Activated B cell treated with CpG ODN at 0.5 μM for 24 hours (primary cell): Measurements from ENCODE around the gene SLC30A3. TPM values are rescaled to one million over a fixed set of nuclear protein-coding genes. Genes with fewer than 3 reads are reported as not detected.
"Not testable (repeated sequence)": the region's sequence is repeated elsewhere in the genome, so short reads cannot be mapped to it uniquely, and the experiment has no call there.

Experiments
- ATAC-seq: fragments of 200-7000 bp; cut with Tn5 transposase; one replicate; pipeline ENCODE4 v1.10.0; 2021; ENCODE audit warnings: low read depth, mild to moderate bottlenecking, moderate library complexity
- CTCF ChIA-PET: fragments of 350-600 bp; sonication (Branson Sonifier 250); formaldehyde crosslinking; loops from one replicate; lab custom pipeline; 2021; ENCODE audit warnings: antibody characterized with exemption; lab: Charles Lee
- POLR2A ChIA-PET: fragments of 350-600 bp; sonication (Branson Sonifier 250); formaldehyde crosslinking; loops from one replicate; lab custom pipeline; 2021; ENCODE audit warnings: antibody characterized with exemption; lab: Charles Lee
- DNase-seq: peaks from one replicate; pipeline ENCODE4 v3.0.0; 2022
- H3K27ac Mint-ChIP-seq: one replicate; pipeline ENCODE4 v1.8.0; 2020; ENCODE audit warnings: mixed read lengths
- H3K27me3 Mint-ChIP-seq: one replicate; pipeline ENCODE4 v1.8.0; 2021; ENCODE audit warnings: mixed read lengths
- H3K36me3 Mint-ChIP-seq: one replicate; pipeline ENCODE4 v1.8.0; 2021; ENCODE audit warnings: low read depth, mixed read lengths
- H3K4me1 Mint-ChIP-seq: one replicate; pipeline ENCODE4 v1.8.0; 2021; ENCODE audit warnings: mixed read lengths
- H3K4me3 Mint-ChIP-seq: one replicate; pipeline ENCODE4 v1.8.0; 2020; ENCODE audit warnings: mild to moderate bottlenecking, mixed read lengths
- H3K9me3 Mint-ChIP-seq: one replicate; pipeline ENCODE4 v1.8.0; 2020; ENCODE audit warnings: mixed read lengths
- CTCF ChIP-seq: fragments of 200-600 bp; IDR thresholded peaks from one replicate; pipeline ENCODE4 v1.8.0; 2022; ENCODE audit warnings: antibody characterized with exemption, mild to moderate bottlenecking
- intact Hi-C: fragments of 100-400 bp; cut with micrococcal nuclease; formaldehyde crosslinking; loops from one replicate; pipeline ENCODE4 v1.15.1; 2024
- total RNA-seq: library from RNA; stranded (reverse); gene quantifications from 2 replicates; pipeline ENCODE4 v1.2.3, GENCODE V29; 2022

The SLC30A3 gene
- total RNA-seq, 1 donor from 2014 or later = 0.27 TPM

GRCh38 chr2:27271631-27272340 is 8.9 kb upstream of the SLC30A3 start:
- ChIA-PET CTCF (interaction anchor here (0.7 to 2.1 kb wide), 2 partner anchors 7 to 32 kb away, joined by 3 to 11 read pairs; no protein-coding TSS in a partner anchor), POLR2A (no interaction called here)
- H3K4me1 Mint-ChIP-seq = no peaks in the 10 kb centered on the region
- no peak for ATAC-seq
- no peak for TF ChIP-seq CTCF
- H3K4me3 Mint-ChIP-seq = no peak overlapping the region
- no peak overlapping the region for H3K27ac Mint-ChIP-seq
- H3K27me3 Mint-ChIP-seq = peaks cover 12% of the 10 kb centered on the region
- intact Hi-C loops = no loop called here
- DNase-seq = no peak
- no peaks in the 10 kb centered on the region for H3K9me3 Mint-ChIP-seq
- no peaks in the 10 kb centered on the region for H3K36me3 Mint-ChIP-seq

GRCh38 chr2:27270670-27271069 is 7.8 kb upstream of the SLC30A3 start:
- H3K4me1 Mint-ChIP-seq = no peaks in the 10 kb centered on the region
- ChIA-PET CTCF (interaction anchor here (2.1 kb wide), 1 partner anchor 9 kb away, joined by 11 read pairs; no protein-coding TSS in a partner anchor), POLR2A (no interaction called here)
- DNase-seq (no peak), ATAC-seq (no peak)
- intact Hi-C loops = no loop called here
- no peaks in the 10 kb centered on the region for H3K9me3 Mint-ChIP-seq
- no peak for TF ChIP-seq CTCF
- H3K4me3 Mint-ChIP-seq = no peak overlapping the region
- H3K36me3 Mint-ChIP-seq = no peaks in the 10 kb centered on the region
- no peak overlapping the region for H3K27ac Mint-ChIP-seq
- H3K27me3 Mint-ChIP-seq = peaks cover 13% of the 10 kb centered on the region

- CTCF ChIA-PET = interaction anchor here (0.9 to 2.1 kb wide), 2 partner anchors 9 to 308 kb away, joined by 4 to 11 read pairs; no protein-coding TSS in a partner anchor
- no peak for DNase-seq
- no peak for TF ChIP-seq CTCF
- peaks cover 17% of the 10 kb centered on the region for H3K27me3 Mint-ChIP-seq
- no peaks in the 10 kb centered on the region for H3K36me3 Mint-ChIP-seq
- no peak overlapping the region for H3K27ac Mint-ChIP-seq
- H3K4me3 Mint-ChIP-seq = no peak overlapping the region
- H3K4me1 Mint-ChIP-seq = peaks cover 4% of the 10 kb centered on the region
- POLR2A ChIA-PET = no interaction called here
- no peak for ATAC-seq
- intact Hi-C loops = no loop called here
- H3K9me3 Mint-ChIP-seq = no peaks in the 10 kb centered on the region
Measured at GRCh38 chr2:27270131-27270530, 7.3 kb upstream of the SLC30A3 start.

- DNase-seq, ATAC-seq, H3K4me3 Mint-ChIP-seq, H3K9me3 Mint-ChIP-seq, H3K27ac Mint-ChIP-seq, H3K36me3 Mint-ChIP-seq, intact Hi-C loops, POLR2A ChIA-PET: not testable (repeated sequence)
- H3K4me1 Mint-ChIP-seq = peaks cover 18% of the 10 kb centered on the region
- CTCF ChIA-PET = interaction anchor here (0.6 kb wide), 1 partner anchor 11 kb away, joined by 3 read pairs; no protein-coding TSS in a partner anchor
- peaks cover 24% of the 10 kb centered on the region for H3K27me3 Mint-ChIP-seq
Measured at GRCh38 chr2:27268296-27268695, 5.4 kb upstream of the SLC30A3 start.

- Mint-ChIP-seq H3K4me3 (peak overlapping the region; percentile 52), H3K27me3 (peaks cover 41% of the 10 kb centered on the region), H3K9me3 (no peaks in the 10 kb centered on the region), H3K27ac (no peak overlapping the region), H3K36me3 (peaks cover 2% of the 10 kb centered on the region), H3K4me1 (peaks cover 33% of the 10 kb centered on the region)
- DNase-seq (no peak), ATAC-seq (no peak)
- ChIA-PET CTCF (interaction anchor here (0.7 to 2.7 kb wide), 3 partner anchors 14 to 304 kb away, joined by 3 to 22 read pairs (median 3); no protein-coding TSS in a partner anchor), POLR2A (interaction anchor here (0.7 to 1.6 kb wide), 5 partner anchors 53 to 746 kb away, joined by 3 to 9 read pairs (median 4); partner anchors contain the start of genes ATRAID and SLC5A6)
- intact Hi-C loops = loop anchor here (1.0 kb wide), 1 partner anchor 105 kb away; the partner anchor contains the start of genes EIF2B4 and SNX17
- no peak for TF ChIP-seq CTCF
Measured at GRCh38 chr2:27265536-27265870, 2.7 kb upstream of the SLC30A3 start.
